ENCODE results near the gene HMG20A. TPM values are rescaled to one million over a fixed set of nuclear protein-coding genes. Genes with fewer than 3 reads are reported as not detected.
A peak's percentile ranks its signal among the peaks of the same experiment; 100 is the strongest.

The HMG20A gene
- polyA plus RNA-seq, 1 donor from 2014 or later = 52.2 TPM

DNA sequence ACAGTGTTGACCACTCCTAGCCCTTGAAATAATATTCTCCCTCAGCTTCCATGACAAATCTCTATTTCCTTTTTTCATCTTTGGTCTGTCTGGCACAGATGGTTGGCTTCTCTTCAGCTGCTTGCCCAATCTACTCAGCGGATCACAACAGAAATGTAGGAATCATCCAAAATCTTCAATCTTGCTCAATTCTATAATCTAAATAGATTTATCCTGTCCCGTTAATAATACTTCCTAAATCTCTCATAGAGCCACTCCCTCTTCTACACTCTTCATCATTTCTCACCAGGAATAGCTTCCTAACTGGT lies 4.6 kb upstream of the HMG20A start:
- Histone ChIP-seq H4K20me1 (ENCODE audit: insufficient read depth) (no peaks in the 10 kb centered on the region), H3K4me2 (ENCODE audit: low read length) (no peak overlapping the region), H3K4me3 (ENCODE audit: low read length) (no peak overlapping the region), H3K79me2 (replicated peaks; ENCODE audit: insufficient read depth, low read length) (peaks cover 20% of the 10 kb centered on the region), H3K9ac (ENCODE audit: low read length) (no peak overlapping the region), H3K9me2 (ENCODE audit: insufficient read depth, low read length) (no peaks in the 10 kb centered on the region), H3K9me3 (ENCODE audit: low read length) (no peaks in the 10 kb centered on the region), H2AFZ (ENCODE audit: low read depth, low read length) (no peak overlapping the region), H3K27ac (ENCODE audit: low read length) (no peak overlapping the region), H3F3A (ENCODE audit: insufficient read depth, low read length, poor library complexity, severe bottlenecking) (peaks cover 5% of the 10 kb centered on the region), H3K27me3 (ENCODE audit: insufficient read depth, low read depth, low read length) (no peaks in the 10 kb centered on the region), H3K36me3 (ENCODE audit: insufficient read depth, low read length) (no peaks in the 10 kb centered on the region)
- TF ChIP-seq RAD21 (conservative IDR thresholded peaks at IDR 0.05) (no peak), CTCF (IDR thresholded peaks at IDR 0.05; ENCODE audit: poor library complexity, severe bottlenecking) (no peak), SMC3 (conservative IDR thresholded peaks at IDR 0.05; ENCODE audit: poor library complexity) (no peak), REST (IDR thresholded peaks at IDR 0.05; ENCODE audit: borderline replicate concordance) (no peak), TAF1 (IDR thresholded peaks at IDR 0.05; ENCODE audit: low read depth) (no peak), MXI1 (conservative IDR thresholded peaks at IDR 0.05; ENCODE audit: poor library complexity, severe bottlenecking) (no peak), EP300 (conservative IDR thresholded peaks at IDR 0.05; ENCODE audit: poor library complexity, severe bottlenecking) (no peak), EZH2 (IDR thresholded peaks at IDR 0.05; ENCODE audit: borderline replicate concordance, insufficient read depth, low read length, poor library complexity, severe bottlenecking) (no peak), POLR2AphosphoS5 (IDR thresholded peaks at IDR 0.05) (no peak)

GRCh38 chr15:77416954-77417353 lies 3.7 kb upstream of the HMG20A start:
- Histone ChIP-seq H3K9me3 (ENCODE audit: low read length) (no peaks in the 10 kb centered on the region), H3K9me2 (ENCODE audit: insufficient read depth, low read length) (no peaks in the 10 kb centered on the region), H3K36me3 (ENCODE audit: insufficient read depth, low read length) (no peaks in the 10 kb centered on the region), H2AFZ (ENCODE audit: low read depth, low read length) (no peak overlapping the region), H3K27ac (ENCODE audit: low read length) (no peak overlapping the region), H3K27me3 (ENCODE audit: insufficient read depth, low read depth, low read length) (no peaks in the 10 kb centered on the region), H3K9ac (ENCODE audit: low read length) (no peak overlapping the region), H3K4me2 (ENCODE audit: low read length) (no peak overlapping the region), H3K79me2 (replicated peaks; ENCODE audit: insufficient read depth, low read length) (peaks cover 28% of the 10 kb centered on the region), H3F3A (ENCODE audit: insufficient read depth, low read length, poor library complexity, severe bottlenecking) (peaks cover 5% of the 10 kb centered on the region), H3K4me3 (ENCODE audit: low read length) (no peak overlapping the region), H4K20me1 (ENCODE audit: insufficient read depth) (no peaks in the 10 kb centered on the region)
- no peak for TF ChIP-seq SMC3 (conservative IDR thresholded peaks at IDR 0.05; ENCODE audit: poor library complexity)

DNA sequence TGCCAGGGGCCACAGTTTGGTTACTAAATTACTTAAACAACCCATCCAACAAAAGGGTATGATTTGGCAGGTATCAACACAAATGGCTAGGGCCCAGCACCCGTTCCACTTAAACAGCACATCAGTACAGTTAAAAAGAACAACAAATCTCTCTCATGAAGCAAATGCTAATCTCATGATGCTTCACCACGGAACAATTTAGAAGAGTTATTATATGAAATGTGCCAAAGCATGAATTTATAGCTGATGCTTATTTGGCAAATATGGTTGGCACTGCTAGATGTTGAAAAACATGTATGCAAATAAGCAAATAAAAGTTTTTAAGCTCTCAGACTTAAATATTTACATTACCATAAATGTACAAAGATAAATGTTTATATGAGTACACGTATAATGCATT lies 3.1 kb upstream of the HMG20A start:
- no peaks in the 10 kb centered on the region for H3K9me3 ChIP-seq (ENCODE audit: low read length)
- no peaks in the 10 kb centered on the region for H3K9me2 ChIP-seq (ENCODE audit: insufficient read depth, low read length)
- H3K27ac ChIP-seq (ENCODE audit: low read length) = no peak overlapping the region
- H4K20me1 ChIP-seq (ENCODE audit: insufficient read depth) = no peaks in the 10 kb centered on the region
- no peak overlapping the region for H3K4me2 ChIP-seq (ENCODE audit: low read length)
- peaks cover 35% of the 10 kb centered on the region for H3K79me2 ChIP-seq (replicated peaks; ENCODE audit: insufficient read depth, low read length)
- no peak for TF ChIP-seq RAD21 (conservative IDR thresholded peaks at IDR 0.05)
- no peak for TF ChIP-seq EZH2 (IDR thresholded peaks at IDR 0.05; ENCODE audit: borderline replicate concordance, insufficient read depth, low read length, poor library complexity, severe bottlenecking)
- no peak for TF ChIP-seq REST (IDR thresholded peaks at IDR 0.05; ENCODE audit: borderline replicate concordance)
- H3K9ac ChIP-seq (ENCODE audit: low read length) = no peak overlapping the region
- peaks cover 5% of the 10 kb centered on the region for H3F3A ChIP-seq (ENCODE audit: insufficient read depth, low read length, poor library complexity, severe bottlenecking)
- peak overlapping the region; percentile 88 for H3K4me3 ChIP-seq (ENCODE audit: low read length)
- no peaks in the 10 kb centered on the region for H3K36me3 ChIP-seq (ENCODE audit: insufficient read depth, low read length)
- H2AFZ ChIP-seq (ENCODE audit: low read depth, low read length) = no peak overlapping the region
- no peaks in the 10 kb centered on the region for H3K27me3 ChIP-seq (ENCODE audit: insufficient read depth, low read depth, low read length)
